ENCODE data around the gene SPOCK1.

Gene SPOCK1

GRCh38 chr5:137069358-137069757 is 429.8 kb downstream of the SPOCK1 start:
- no peak for TF ChIP-seq CTCF (IDR thresholded peaks at IDR 0.05)
- H3K27ac ChIP-seq, result no peak overlapping the region
- no peaks in the 10 kb centered on the region for H3K4me1 ChIP-seq (ENCODE audit: control insufficient read depth in 1 of 2, insufficient read depth in 1 of 2, low read depth in 1 of 2, low read length in 1 of 2)
- H3K9me3 ChIP-seq, result no peaks in the 10 kb centered on the region
- H3K27me3 ChIP-seq, result no peaks in the 10 kb centered on the region
- no peak overlapping the region for H3K4me3 ChIP-seq (ENCODE audit: low read depth in 1 of 2, low read length in 1 of 2)
- H3K36me3 ChIP-seq, result no peaks in the 10 kb centered on the region

- Histone ChIP-seq H3K27me3 (no peaks in the 10 kb centered on the region), H3K4me3 (ENCODE audit: low read depth in 1 of 2, low read length in 1 of 2) (no peak overlapping the region), H3K27ac (no peak overlapping the region), H3K4me1 (ENCODE audit: control insufficient read depth in 1 of 2, insufficient read depth in 1 of 2, low read depth in 1 of 2, low read length in 1 of 2) (no peaks in the 10 kb centered on the region), H3K36me3 (no peaks in the 10 kb centered on the region), H3K9me3 (no peaks in the 10 kb centered on the region)
- no peak for TF ChIP-seq CTCF (IDR thresholded peaks at IDR 0.05)
Measured at GRCh38 chr5:137061382-137061781, 437.7 kb downstream of the SPOCK1 start.

- H3K9me3 ChIP-seq, result no peaks in the 10 kb centered on the region
- H3K27me3 ChIP-seq, result no peaks in the 10 kb centered on the region
- no peak for TF ChIP-seq CTCF (IDR thresholded peaks at IDR 0.05)
- H3K36me3 ChIP-seq, result no peaks in the 10 kb centered on the region
- H3K4me1 ChIP-seq (ENCODE audit: control insufficient read depth in 1 of 2, insufficient read depth in 1 of 2, low read depth in 1 of 2, low read length in 1 of 2), result no peaks in the 10 kb centered on the region
- no peak overlapping the region for H3K27ac ChIP-seq
- H3K4me3 ChIP-seq (ENCODE audit: low read depth in 1 of 2, low read length in 1 of 2), result no peak overlapping the region
Measured at GRCh38 chr5:137058089-137058488, 441.0 kb downstream of the SPOCK1 start.

- no peak for TF ChIP-seq CTCF (IDR thresholded peaks at IDR 0.05)
- H3K4me1 ChIP-seq (ENCODE audit: control insufficient read depth in 1 of 2, insufficient read depth in 1 of 2, low read depth in 1 of 2, low read length in 1 of 2), result no peaks in the 10 kb centered on the region
- no peaks in the 10 kb centered on the region for H3K36me3 ChIP-seq
- H3K9me3 ChIP-seq, result no peaks in the 10 kb centered on the region
- no peak overlapping the region for H3K4me3 ChIP-seq (ENCODE audit: low read depth in 1 of 2, low read length in 1 of 2)
- H3K27me3 ChIP-seq, result no peaks in the 10 kb centered on the region
- no peak overlapping the region for H3K27ac ChIP-seq
Measured at GRCh38 chr5:137056676-137057075, 442.4 kb downstream of the SPOCK1 start.

GRCh38 chr5:137055271-137055872 is 443.8 kb downstream of the SPOCK1 start:
- Histone ChIP-seq H3K27me3 (no peaks in the 10 kb centered on the region), H3K36me3 (no peaks in the 10 kb centered on the region), H3K27ac (no peak overlapping the region), H3K9me3 (no peaks in the 10 kb centered on the region), H3K4me3 (ENCODE audit: low read depth in 1 of 2, low read length in 1 of 2) (no peak overlapping the region), H3K4me1 (ENCODE audit: control insufficient read depth in 1 of 2, insufficient read depth in 1 of 2, low read depth in 1 of 2, low read length in 1 of 2) (no peaks in the 10 kb centered on the region)
- no peak for TF ChIP-seq CTCF (IDR thresholded peaks at IDR 0.05)

GRCh38 chr5:137054792-137055191 is 444.3 kb downstream of the SPOCK1 start:
- H3K27me3 ChIP-seq, result no peaks in the 10 kb centered on the region
- TF ChIP-seq CTCF (IDR thresholded peaks at IDR 0.05), result no peak
- no peaks in the 10 kb centered on the region for H3K4me1 ChIP-seq (ENCODE audit: control insufficient read depth in 1 of 2, insufficient read depth in 1 of 2, low read depth in 1 of 2, low read length in 1 of 2)
- no peaks in the 10 kb centered on the region for H3K9me3 ChIP-seq
- H3K27ac ChIP-seq, result no peak overlapping the region
- no peak overlapping the region for H3K4me3 ChIP-seq (ENCODE audit: low read depth in 1 of 2, low read length in 1 of 2)
- no peaks in the 10 kb centered on the region for H3K36me3 ChIP-seq
